ENCODE data around the gene TOMM40L.

DNA sequence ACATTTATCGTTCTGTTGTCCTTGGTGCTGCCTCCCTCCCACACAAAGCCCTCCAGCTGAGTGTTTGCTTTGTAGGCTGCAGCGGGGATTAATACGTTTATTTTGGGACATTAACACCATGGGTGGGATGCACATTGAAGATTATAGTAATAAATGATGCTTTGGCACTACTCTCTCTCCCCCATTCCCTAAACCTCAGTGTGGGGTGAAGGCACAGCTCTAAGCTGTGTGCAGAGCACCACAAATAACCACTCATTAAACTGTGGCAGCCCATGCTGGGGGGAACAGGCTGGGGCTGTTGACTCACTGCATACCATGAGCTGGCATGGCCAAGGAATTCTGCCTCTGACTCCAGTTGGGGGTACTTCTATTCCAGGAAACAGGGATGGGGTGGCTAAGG lies 40.3 kb downstream of the TOMM40L start:
- TF ChIP-seq CTCF (IDR thresholded peaks at IDR 0.05) (no peak), POLR2AphosphoS5 (IDR thresholded peaks at IDR 0.05; ENCODE audit: low read depth, low read length) (no peak), TCF7L2 (IDR thresholded peaks at IDR 0.05; ENCODE audit: low read depth, low read length) (no peak)

All from Panc1 (cell line).